ENCODE measurements around the gene MYO1B.

DNA sequence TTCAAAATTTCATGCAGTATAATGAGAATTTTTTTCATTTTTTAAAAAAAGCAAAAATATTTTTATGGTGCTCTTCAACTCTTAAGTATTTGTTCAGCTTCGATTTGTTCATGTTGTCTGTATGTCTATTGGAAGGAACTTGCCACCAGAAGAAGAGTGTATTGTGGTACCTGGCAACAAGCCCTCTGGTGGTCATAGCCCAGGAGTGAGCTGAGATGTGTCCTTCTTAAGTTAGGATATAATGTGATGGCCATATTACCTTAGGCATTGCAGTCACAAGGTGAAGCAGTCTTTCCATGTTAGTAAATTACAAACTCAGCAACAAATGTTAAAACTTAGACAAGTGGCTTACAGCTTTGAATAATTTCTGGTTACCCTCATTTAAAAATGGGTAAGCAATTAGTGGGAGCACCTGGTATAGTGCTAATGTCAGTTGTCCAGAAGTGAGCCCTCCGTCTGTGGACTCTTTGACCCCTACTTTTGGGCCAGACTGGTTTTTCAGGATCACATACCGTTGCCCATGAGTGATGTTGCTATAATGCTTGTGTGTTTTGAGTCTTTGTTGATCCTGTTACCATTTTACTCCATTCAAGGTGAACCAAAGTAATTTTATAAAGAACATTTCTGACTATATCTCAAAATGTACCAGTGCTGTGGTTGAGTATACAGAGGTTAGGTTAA, 57.4 kb downstream of the MYO1B start:
- TF ChIP-seq, protein P1, sequence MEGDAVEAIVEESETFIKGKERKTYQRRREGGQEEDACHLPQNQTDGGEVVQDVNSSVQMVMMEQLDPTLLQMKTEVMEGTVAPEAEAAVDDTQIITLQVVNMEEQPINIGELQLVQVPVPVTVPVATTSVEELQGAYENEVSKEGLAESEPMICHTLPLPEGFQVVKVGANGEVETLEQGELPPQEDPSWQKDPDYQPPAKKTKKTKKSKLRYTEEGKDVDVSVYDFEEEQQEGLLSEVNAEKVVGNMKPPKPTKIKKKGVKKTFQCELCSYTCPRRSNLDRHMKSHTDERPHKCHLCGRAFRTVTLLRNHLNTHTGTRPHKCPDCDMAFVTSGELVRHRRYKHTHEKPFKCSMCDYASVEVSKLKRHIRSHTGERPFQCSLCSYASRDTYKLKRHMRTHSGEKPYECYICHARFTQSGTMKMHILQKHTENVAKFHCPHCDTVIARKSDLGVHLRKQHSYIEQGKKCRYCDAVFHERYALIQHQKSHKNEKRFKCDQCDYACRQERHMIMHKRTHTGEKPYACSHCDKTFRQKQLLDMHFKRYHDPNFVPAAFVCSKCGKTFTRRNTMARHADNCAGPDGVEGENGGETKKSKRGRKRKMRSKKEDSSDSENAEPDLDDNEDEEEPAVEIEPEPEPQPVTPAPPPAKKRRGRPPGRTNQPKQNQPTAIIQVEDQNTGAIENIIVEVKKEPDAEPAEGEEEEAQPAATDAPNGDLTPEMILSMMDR (conservative IDR thresholded peaks at IDR 0.05): no peak; the same call in 1 of the 2 replicates
- TF ChIP-seq ZFX (IDR thresholded peaks at IDR 0.05): no peak
